ENCODE results near the gene DONSON.

The DONSON gene

GRCh38 chr21:33562389-33562788, 26.1 kb downstream of the DONSON start:
- no peak for DNase-seq (ENCODE audit: extremely low read depth in 1 of 2, low read depth in 1 of 2)

- DNase-seq (ENCODE audit: extremely low read depth in 1 of 2, low read depth in 1 of 2) = no peak
Measured at GRCh38 chr21:33561373-33561772, 27.1 kb downstream of the DONSON start.

- no peak for DNase-seq (ENCODE audit: extremely low read depth in 1 of 2, low read depth in 1 of 2)
Measured at GRCh38 chr21:33560965-33561364, 27.5 kb downstream of the DONSON start.

- DNase-seq (ENCODE audit: extremely low read depth in 1 of 2, low read depth in 1 of 2) = no peak
Measured at GRCh38 chr21:33559813-33560212, 28.7 kb downstream of the DONSON start.

GRCh38 chr21:33558777-33559421, 29.6 kb downstream of the DONSON start:
- no peak for DNase-seq (ENCODE audit: extremely low read depth in 1 of 2, low read depth in 1 of 2)

GRCh38 chr21:33557447-33557846, 31.0 kb downstream of the DONSON start:
- no peak for DNase-seq (ENCODE audit: extremely low read depth in 1 of 2, low read depth in 1 of 2)

GRCh38 chr21:33554982-33555344, 33.5 kb downstream of the DONSON start:
- DNase-seq (ENCODE audit: extremely low read depth in 1 of 2, low read depth in 1 of 2) = no peak

GRCh38 chr21:33554236-33554981, 34.1 kb downstream of the DONSON start:
- DNase-seq (ENCODE audit: extremely low read depth in 1 of 2, low read depth in 1 of 2) = no peak

GRCh38 chr21:33552999-33553598, 35.4 kb downstream of the DONSON start:
- no peak for DNase-seq (ENCODE audit: extremely low read depth in 1 of 2, low read depth in 1 of 2)

GRCh38 chr21:33552093-33552998, 36.1 kb downstream of the DONSON start:
- DNase-seq (ENCODE audit: extremely low read depth in 1 of 2, low read depth in 1 of 2) = no peak

- DNase-seq (ENCODE audit: extremely low read depth in 1 of 2, low read depth in 1 of 2) = no peak
Measured at GRCh38 chr21:33551664-33552063, 36.8 kb downstream of the DONSON start.

- no peak for DNase-seq (ENCODE audit: extremely low read depth in 1 of 2, low read depth in 1 of 2)
Measured at GRCh38 chr21:33550772-33551660, 37.5 kb downstream of the DONSON start.

GRCh38 chr21:33549848-33550771, 38.4 kb downstream of the DONSON start:
- no peak for DNase-seq (ENCODE audit: extremely low read depth in 1 of 2, low read depth in 1 of 2)

- no peak for DNase-seq (ENCODE audit: extremely low read depth in 1 of 2, low read depth in 1 of 2)
Measured at GRCh38 chr21:33546086-33546485, 42.4 kb downstream of the DONSON start.

- no peak for DNase-seq (ENCODE audit: extremely low read depth in 1 of 2, low read depth in 1 of 2)
Measured at GRCh38 chr21:33544451-33545195, 43.9 kb downstream of the DONSON start.

GRCh38 chr21:33543505-33544129, 44.9 kb downstream of the DONSON start:
- peak in 1 of 2 donors; percentile 45 for DNase-seq (ENCODE audit: extremely low read depth in 1 of 2, low read depth in 1 of 2)

- peak; percentile 93 to 94 for DNase-seq (ENCODE audit: extremely low read depth in 1 of 2, low read depth in 1 of 2)
Measured at GRCh38 chr21:33542640-33543504, 45.6 kb downstream of the DONSON start, which contains the start of gene SON. SON (plus strand) TSS chr21:33543038; CDS start chr21:33543093, 55 bp downstream.
